ENCODE measurements around the gene HOXC6. TPM values are rescaled to one million over a fixed set of nuclear protein-coding genes. Genes with fewer than 3 reads are reported as not detected.

The HOXC6 gene
- total and polyA plus RNA-seq, 2 donors (not counting 3 experiments of a cell fraction or from before 2014, with no cell fraction given) = 0.58 to 0.72 TPM

- Histone ChIP-seq H3K79me2 (ENCODE audit: control insufficient read depth, insufficient read depth, low read length) (no peaks in the 10 kb centered on the region), H3K4me2 (ENCODE audit: insufficient read depth, low read length) (no peak overlapping the region), H3K9me3 (replicated peaks; ENCODE audit: control insufficient read depth, insufficient read depth, low read length) (no peaks in the 10 kb centered on the region), H3K9me1 (replicated peaks; ENCODE audit: control insufficient read depth, extremely low read depth, insufficient read depth, low read length) (no peaks in the 10 kb centered on the region), H3K4me3 (replicated peaks in 1 of 3; ENCODE audit: insufficient read depth in 1 of 3, low read depth in 1 of 3, low read length in 3 of 3) (no peak overlapping the region), H3K36me3 (ENCODE audit: control insufficient read depth in 2 of 2, extremely low read depth in 1 of 2, insufficient read depth in 2 of 2, low read length in 2 of 2) (no peaks in the 10 kb centered on the region), H3K4me1 (ENCODE audit: control insufficient read depth, extremely low read depth, insufficient read depth, low read length) (no peaks in the 10 kb centered on the region), H4K20me1 (replicated peaks; ENCODE audit: control insufficient read depth, extremely low read depth, insufficient read depth, low read length) (no peaks in the 10 kb centered on the region), H3K9ac (replicated peaks; ENCODE audit: extremely low read depth, insufficient read depth, low read length) (no peak overlapping the region), H2AFZ (ENCODE audit: low read depth, low read length) (no peak overlapping the region), H3K27me3 (ENCODE audit: control insufficient read depth in 2 of 2, insufficient read depth in 2 of 2, low read length in 2 of 2) (peaks cover 87 to 92% of the 10 kb centered on the region in 2 experiments), H3K27ac (ENCODE audit: insufficient read depth, low read depth, low read length) (no peak overlapping the region)
- FAIRE-seq (no peak), DNase-seq (ENCODE audit: low read depth, low spot score) (no peak)
- POLR2A ChIA-PET = no interaction called here
- dilution Hi-C loops (cut with MboI; ENCODE audit: extremely low pct_ligation_motif_present, low sequenced_read_pairs) (no loop called here), intact Hi-C loops (cut with micrococcal nuclease) (no loop called here)
- no TSS peak for BruUV-seq (replicated peaks)
- CTCF ChIA-PET = interaction anchor here (3.2 to 3.9 kb wide), 2 partner anchors 218 to 224 kb away, joined by 34 to 44 read pairs; no protein-coding TSS in a partner anchor
- TF ChIP-seq GATA2 (IDR thresholded peaks at IDR 0.05; ENCODE audit: insufficient read depth, insufficient read length, low read depth, low read length) (no peak), EZH2 (IDR thresholded peaks at IDR 0.05; ENCODE audit: borderline replicate concordance, low read depth, low read length, severe bottlenecking) (peak; percentile 78)
Observed at GRCh38 chr12:53983568-53983949, 44.7 kb upstream of the HOXC6 start.

- Histone ChIP-seq H3K9ac (replicated peaks; ENCODE audit: extremely low read depth, insufficient read depth, low read length) (no peak overlapping the region), H3K27ac (ENCODE audit: insufficient read depth, low read depth, low read length) (no peak overlapping the region), H3K27me3 (ENCODE audit: control insufficient read depth in 2 of 2, insufficient read depth in 2 of 2, low read length in 2 of 2) (peaks cover 87 to 92% of the 10 kb centered on the region in 2 experiments), H3K4me3 (replicated peaks in 1 of 3; ENCODE audit: insufficient read depth in 1 of 3, low read depth in 1 of 3, low read length in 3 of 3) (no peak overlapping the region), H3K36me3 (ENCODE audit: control insufficient read depth in 2 of 2, extremely low read depth in 1 of 2, insufficient read depth in 2 of 2, low read length in 2 of 2) (no peaks in the 10 kb centered on the region), H3K79me2 (ENCODE audit: control insufficient read depth, insufficient read depth, low read length) (no peaks in the 10 kb centered on the region), H3K9me1 (replicated peaks; ENCODE audit: control insufficient read depth, extremely low read depth, insufficient read depth, low read length) (no peaks in the 10 kb centered on the region), H3K4me2 (ENCODE audit: insufficient read depth, low read length) (no peak overlapping the region), H4K20me1 (replicated peaks; ENCODE audit: control insufficient read depth, extremely low read depth, insufficient read depth, low read length) (no peaks in the 10 kb centered on the region), H3K4me1 (ENCODE audit: control insufficient read depth, extremely low read depth, insufficient read depth, low read length) (no peaks in the 10 kb centered on the region), H2AFZ (ENCODE audit: low read depth, low read length) (no peak overlapping the region), H3K9me3 (replicated peaks; ENCODE audit: control insufficient read depth, insufficient read depth, low read length) (no peaks in the 10 kb centered on the region)
- dilution Hi-C loops (cut with MboI; ENCODE audit: extremely low pct_ligation_motif_present, low sequenced_read_pairs) (no loop called here), intact Hi-C loops (cut with micrococcal nuclease) (no loop called here)
- ChIA-PET CTCF (interaction anchor here (1.2 to 3.9 kb wide), 12 partner anchors 10 to 375 kb away, joined by 3 to 44 read pairs (median 8); partner anchors contain the start of gene HOXC5), POLR2A (no interaction called here)
- no TSS peak for BruUV-seq (replicated peaks)
- FAIRE-seq (no peak), DNase-seq (ENCODE audit: low read depth, low spot score) (no peak)
- TF ChIP-seq EZH2 (IDR thresholded peaks at IDR 0.05; ENCODE audit: borderline replicate concordance, low read depth, low read length, severe bottlenecking) = peak; percentile 77
- no peak for TF ChIP-seq CTCF (IDR thresholded peaks at IDR 0.05; ENCODE audit: extremely low read depth in 1 of 2, insufficient read depth in 1 of 2, low read depth in 1 of 2, low read length in 2 of 2)
Observed at GRCh38 chr12:53983950-53984572, 44.2 kb upstream of the HOXC6 start.
